Measurements from ENCODE around the gene MACF1. TPM values are rescaled to one million over a fixed set of nuclear protein-coding genes. Genes with fewer than 3 reads are reported as not detected.
A peak's percentile ranks its signal among the peaks of the same experiment; 100 is the strongest.

The MACF1 gene
- total and polyA plus RNA-seq, 4 donors: 69.1 to 966 (median 233) TPM

GRCh38 chr1:39216771-39217170 lies 12.3 kb downstream of the MACF1 start:
- no peak for DNase-seq
- H3K4me3 ChIP-seq: no peak overlapping the region
- no peak for TF ChIP-seq CTCF (IDR thresholded peaks at IDR 0.05; ENCODE audit: control extremely low read depth, extremely low read depth)

GRCh38 chr1:39220891-39221870 lies 16.7 kb downstream of the MACF1 start:
- H3K4me1 ChIP-seq (ENCODE audit: control insufficient read depth in 5 of 5, insufficient read depth in 5 of 5, low read length in 5 of 5): peaks cover 0 to 28% (median 4%) of the 10 kb centered on the region in 5 donors
- H3K4me3 ChIP-seq: no peak overlapping the region
- no peak for ATAC-seq (ENCODE audit: insufficient read depth, low FRiP score)
- TF ChIP-seq CTCF (IDR thresholded peaks at IDR 0.05; ENCODE audit: control extremely low read depth, extremely low read depth): no peak
- no peaks in the 10 kb centered on the region for H3K27me3 ChIP-seq (ENCODE audit: control insufficient read depth in 3 of 3, insufficient read depth in 3 of 3, low read length in 2 of 3)
- H3K9me3 ChIP-seq (ENCODE audit: control insufficient read depth in 4 of 4, insufficient read depth in 3 of 4, low read length in 3 of 4): no peaks in the 10 kb centered on the region
- no peak for DNase-seq
- H3K9ac ChIP-seq (ENCODE audit: insufficient read depth in 1 of 2, low read length in 2 of 2): no peak overlapping the region
- H3K36me3 ChIP-seq (ENCODE audit: control insufficient read depth in 4 of 4, insufficient read depth in 4 of 4, low read length in 4 of 4): peaks cover 0 to 12% (median 0%) of the 10 kb centered on the region in 4 donors
- H3K27ac ChIP-seq (ENCODE audit: low read depth in 1 of 2, low read length in 1 of 2): no peak overlapping the region
- 90 to 94% methylated on average over 10 of the region's 10 CpGs for WGBS, 2 donors

More at GRCh38 chr1:39216771-39217170, 12.3 kb downstream of the MACF1 start:
- H3K4me1 ChIP-seq (ENCODE audit: control insufficient read depth in 5 of 5, insufficient read depth in 5 of 5, low read length in 5 of 5): peaks cover 16 to 43% (median 20%) of the 10 kb centered on the region in 5 donors
- H3K27ac ChIP-seq (ENCODE audit: low read depth in 1 of 2, low read length in 1 of 2): peak overlapping the region in 1 of 2 donors; percentile 61
- H3K9me3 ChIP-seq (ENCODE audit: control insufficient read depth in 4 of 4, insufficient read depth in 3 of 4, low read length in 3 of 4): no peaks in the 10 kb centered on the region
- ATAC-seq (ENCODE audit: insufficient read depth, low FRiP score): no peak
- H3K27me3 ChIP-seq (ENCODE audit: control insufficient read depth in 3 of 3, insufficient read depth in 3 of 3, low read length in 2 of 3): no peaks in the 10 kb centered on the region
- whole genome bisulfite sequencing, 2 donors: 28 to 44% methylated on average over 4 of the region's 4 CpGs
- no peak overlapping the region for H3K9ac ChIP-seq (ENCODE audit: insufficient read depth in 1 of 2, low read length in 2 of 2)
- peaks cover 0 to 13% (median 2%) of the 10 kb centered on the region in 4 donors for H3K36me3 ChIP-seq (ENCODE audit: control insufficient read depth in 4 of 4, insufficient read depth in 4 of 4, low read length in 4 of 4)

GRCh38 chr1:39224295-39224829 lies 19.9 kb downstream of the MACF1 start:
- H3K4me1 ChIP-seq (ENCODE audit: control insufficient read depth in 5 of 5, insufficient read depth in 5 of 5, low read length in 5 of 5): peaks cover 0 to 34% (median 3%) of the 10 kb centered on the region in 5 donors
- no peaks in the 10 kb centered on the region for H3K27me3 ChIP-seq (ENCODE audit: control insufficient read depth in 3 of 3, insufficient read depth in 3 of 3, low read length in 2 of 3)
- ATAC-seq (ENCODE audit: insufficient read depth, low FRiP score): no peak
- no peak overlapping the region for H3K4me3 ChIP-seq
- H3K36me3 ChIP-seq (ENCODE audit: control insufficient read depth in 4 of 4, insufficient read depth in 4 of 4, low read length in 4 of 4): peaks cover 0 to 21% (median 0%) of the 10 kb centered on the region in 4 donors
- H3K9ac ChIP-seq (ENCODE audit: insufficient read depth in 1 of 2, low read length in 2 of 2): no peak overlapping the region
- H3K9me3 ChIP-seq (ENCODE audit: control insufficient read depth in 4 of 4, insufficient read depth in 3 of 4, low read length in 3 of 4): no peaks in the 10 kb centered on the region
- no peak overlapping the region for H3K27ac ChIP-seq (ENCODE audit: low read depth in 1 of 2, low read length in 1 of 2)
- no peak for DNase-seq
- TF ChIP-seq CTCF (IDR thresholded peaks at IDR 0.05; ENCODE audit: control extremely low read depth, extremely low read depth): no peak
